ENCODE data around the gene FGFR3.

DNA sequence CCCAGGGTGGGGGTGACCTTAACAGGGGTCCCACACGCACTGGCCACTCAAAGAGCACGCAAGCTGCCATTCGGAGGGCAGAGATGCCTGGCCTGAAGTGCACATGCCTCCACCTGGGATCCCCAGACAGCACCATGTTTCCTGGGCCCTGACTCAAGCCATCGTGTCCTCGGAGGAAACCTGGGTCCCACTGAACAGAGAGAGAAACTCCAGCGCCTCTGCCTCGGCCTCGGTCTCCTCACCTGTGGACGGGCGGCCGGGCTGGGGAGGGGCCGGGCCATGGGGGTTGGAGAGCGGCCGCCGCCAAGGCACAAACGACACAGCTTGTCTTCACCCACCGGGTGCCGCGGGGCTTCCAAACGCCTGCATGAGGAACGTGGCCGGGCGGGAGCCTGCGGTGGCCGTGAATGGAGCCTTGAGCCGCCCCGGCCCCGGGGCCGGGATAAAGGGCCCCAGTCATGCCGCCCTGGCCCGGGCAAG is 30.0 kb upstream of the FGFR3 start:
- no peak for TF ChIP-seq POLR2A (IDR thresholded peaks at IDR 0.05)
- TF ChIP-seq, protein P1, sequence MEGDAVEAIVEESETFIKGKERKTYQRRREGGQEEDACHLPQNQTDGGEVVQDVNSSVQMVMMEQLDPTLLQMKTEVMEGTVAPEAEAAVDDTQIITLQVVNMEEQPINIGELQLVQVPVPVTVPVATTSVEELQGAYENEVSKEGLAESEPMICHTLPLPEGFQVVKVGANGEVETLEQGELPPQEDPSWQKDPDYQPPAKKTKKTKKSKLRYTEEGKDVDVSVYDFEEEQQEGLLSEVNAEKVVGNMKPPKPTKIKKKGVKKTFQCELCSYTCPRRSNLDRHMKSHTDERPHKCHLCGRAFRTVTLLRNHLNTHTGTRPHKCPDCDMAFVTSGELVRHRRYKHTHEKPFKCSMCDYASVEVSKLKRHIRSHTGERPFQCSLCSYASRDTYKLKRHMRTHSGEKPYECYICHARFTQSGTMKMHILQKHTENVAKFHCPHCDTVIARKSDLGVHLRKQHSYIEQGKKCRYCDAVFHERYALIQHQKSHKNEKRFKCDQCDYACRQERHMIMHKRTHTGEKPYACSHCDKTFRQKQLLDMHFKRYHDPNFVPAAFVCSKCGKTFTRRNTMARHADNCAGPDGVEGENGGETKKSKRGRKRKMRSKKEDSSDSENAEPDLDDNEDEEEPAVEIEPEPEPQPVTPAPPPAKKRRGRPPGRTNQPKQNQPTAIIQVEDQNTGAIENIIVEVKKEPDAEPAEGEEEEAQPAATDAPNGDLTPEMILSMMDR (IDR thresholded peaks at IDR 0.05) = no peak

All from Peyer's patch (tissue), 4 donors.